Hindlimb muscle (tissue), 1 donor: Measurements from ENCODE around the gene ZNF18. TPM values are rescaled to one million over a fixed set of nuclear protein-coding genes. Genes with fewer than 3 reads are reported as not detected.

Experiments used
- polyA plus RNA-seq: library from polyadenylated mRNA; unstranded; fragments of 120-200 nt; gene quantifications from one replicate; pipeline ENCODE4 v1.2.1, GENCODE V29; 2013; ENCODE audit not compliant: insufficient read length

Gene ZNF18
- polyA plus RNA-seq, 1 donor, result 6.8 TPM

Other genes with a start within 250 kb of the ZNF18 start
- gene MAP2K4, start 23.4 kb upstream of the ZNF18 start, polyA plus RNA-seq, result 19.7 TPM